Measurements from ENCODE around the gene TMEM178B. TPM values are rescaled to one million over a fixed set of nuclear protein-coding genes. Genes with fewer than 3 reads are reported as not detected.

Gene TMEM178B
- total RNA-seq, 1 experiment from 2014 or later = 9.5 TPM

- DNase-seq (ENCODE audit: low read depth) = no peak
- in situ Hi-C loops (cut with HindIII; ENCODE audit: low pct_unique_long_range_greater_than_20kb, low sequenced_read_pairs) = no loop called here
Observed at GRCh38 chr7:141478845-141479244, 405.0 kb downstream of the TMEM178B start.

- no peak for DNase-seq (ENCODE audit: low read depth)
- in situ Hi-C loops (cut with HindIII; ENCODE audit: low pct_unique_long_range_greater_than_20kb, low sequenced_read_pairs) = no loop called here
Observed at GRCh38 chr7:141480953-141481352, 407.1 kb downstream of the TMEM178B start.

GRCh38 chr7:141481971-141482370, 408.1 kb downstream of the TMEM178B start:
- in situ Hi-C loops (cut with HindIII; ENCODE audit: low pct_unique_long_range_greater_than_20kb, low sequenced_read_pairs) = no loop called here
- no peak for DNase-seq (ENCODE audit: low read depth)

GRCh38 chr7:141483044-141483443, 409.2 kb downstream of the TMEM178B start:
- in situ Hi-C loops (cut with HindIII; ENCODE audit: low pct_unique_long_range_greater_than_20kb, low sequenced_read_pairs) = no loop called here
- no peak for DNase-seq (ENCODE audit: low read depth)

- in situ Hi-C loops (cut with HindIII; ENCODE audit: low pct_unique_long_range_greater_than_20kb, low sequenced_read_pairs) = no loop called here
- no peak for DNase-seq (ENCODE audit: low read depth)
Observed at GRCh38 chr7:141484907-141485306, 411.0 kb downstream of the TMEM178B start.

GRCh38 chr7:141486959-141487358, 413.1 kb downstream of the TMEM178B start:
- in situ Hi-C loops (cut with HindIII; ENCODE audit: low pct_unique_long_range_greater_than_20kb, low sequenced_read_pairs) = no loop called here

GRCh38 chr7:141490474-141490873, 416.6 kb downstream of the TMEM178B start:
- no peak for DNase-seq (ENCODE audit: low read depth)
- in situ Hi-C loops (cut with HindIII; ENCODE audit: low pct_unique_long_range_greater_than_20kb, low sequenced_read_pairs) = no loop called here

More at GRCh38 chr7:141486959-141487358, 413.1 kb downstream of the TMEM178B start:
- DNase-seq (ENCODE audit: low read depth) = no peak

GRCh38 chr7:141495057-141495456, 421.2 kb downstream of the TMEM178B start:
- no peak for DNase-seq (ENCODE audit: low read depth)
- in situ Hi-C loops (cut with HindIII; ENCODE audit: low pct_unique_long_range_greater_than_20kb, low sequenced_read_pairs) = no loop called here

- in situ Hi-C loops (cut with HindIII; ENCODE audit: low pct_unique_long_range_greater_than_20kb, low sequenced_read_pairs) = no loop called here
- DNase-seq (ENCODE audit: low read depth) = no peak
Observed at GRCh38 chr7:141497391-141497790, 423.5 kb downstream of the TMEM178B start.

GRCh38 chr7:141500608-141501007, 426.7 kb downstream of the TMEM178B start:
- no peak for DNase-seq (ENCODE audit: low read depth)

GRCh38 chr7:141501451-141501850, 427.6 kb downstream of the TMEM178B start:
- DNase-seq (ENCODE audit: low read depth) = no peak
- in situ Hi-C loops (cut with HindIII; ENCODE audit: low pct_unique_long_range_greater_than_20kb, low sequenced_read_pairs) = no loop called here

More at GRCh38 chr7:141500608-141501007, 426.7 kb downstream of the TMEM178B start:
- in situ Hi-C loops (cut with HindIII; ENCODE audit: low pct_unique_long_range_greater_than_20kb, low sequenced_read_pairs) = no loop called here

GRCh38 chr7:141511316-141511675, 437.4 kb downstream of the TMEM178B start:
- no peak for DNase-seq (ENCODE audit: low read depth)
- in situ Hi-C loops (cut with HindIII; ENCODE audit: low pct_unique_long_range_greater_than_20kb, low sequenced_read_pairs) = no loop called here

- in situ Hi-C loops (cut with HindIII; ENCODE audit: low pct_unique_long_range_greater_than_20kb, low sequenced_read_pairs) = no loop called here
- no peak for DNase-seq (ENCODE audit: low read depth)
Observed at GRCh38 chr7:141511676-141512396, 438.0 kb downstream of the TMEM178B start.

- in situ Hi-C loops (cut with HindIII; ENCODE audit: low pct_unique_long_range_greater_than_20kb, low sequenced_read_pairs) = no loop called here
- DNase-seq (ENCODE audit: low read depth) = no peak
Observed at GRCh38 chr7:141512597-141512996, 438.7 kb downstream of the TMEM178B start.

- DNase-seq (ENCODE audit: low read depth) = no peak
- in situ Hi-C loops (cut with HindIII; ENCODE audit: low pct_unique_long_range_greater_than_20kb, low sequenced_read_pairs) = no loop called here
Observed at GRCh38 chr7:141513720-141514119, 439.9 kb downstream of the TMEM178B start.

GRCh38 chr7:141515941-141516340, 442.1 kb downstream of the TMEM178B start:
- in situ Hi-C loops (cut with HindIII; ENCODE audit: low pct_unique_long_range_greater_than_20kb, low sequenced_read_pairs) = no loop called here
- no peak for DNase-seq (ENCODE audit: low read depth)

GRCh38 chr7:141519623-141520022, 445.8 kb downstream of the TMEM178B start:
- in situ Hi-C loops (cut with HindIII; ENCODE audit: low pct_unique_long_range_greater_than_20kb, low sequenced_read_pairs) = no loop called here

GRCh38 chr7:141522657-141523342, 448.9 kb downstream of the TMEM178B start:
- in situ Hi-C loops (cut with HindIII; ENCODE audit: low pct_unique_long_range_greater_than_20kb, low sequenced_read_pairs) = no loop called here

More at GRCh38 chr7:141519623-141520022, 445.8 kb downstream of the TMEM178B start:
- DNase-seq (ENCODE audit: low read depth) = no peak

GRCh38 chr7:141525973-141526514, 452.2 kb downstream of the TMEM178B start:
- no peak for DNase-seq (ENCODE audit: low read depth)
- in situ Hi-C loops (cut with HindIII; ENCODE audit: low pct_unique_long_range_greater_than_20kb, low sequenced_read_pairs) = no loop called here

More at GRCh38 chr7:141522657-141523342, 448.9 kb downstream of the TMEM178B start:
- no peak for DNase-seq (ENCODE audit: low read depth)
